Measurements from ENCODE around the gene FOXP2. TPM values are rescaled to one million over a fixed set of nuclear protein-coding genes. Genes with fewer than 3 reads are reported as not detected.

FOXP2 gene
- total RNA-seq, 1 donor from 2014 or later = 25.7 TPM

- Mint-ChIP-seq H3K36me3 (ENCODE audit: unreplicated experiment) (no peaks in the 10 kb centered on the region), H3K4me3 (ENCODE audit: unreplicated experiment) (no peak overlapping the region), H3K9me3 (ENCODE audit: unreplicated experiment) (no peaks in the 10 kb centered on the region), H3K4me1 (ENCODE audit: unreplicated experiment) (no peaks in the 10 kb centered on the region), H3K27ac (ENCODE audit: unreplicated experiment) (no peak overlapping the region), H3K27me3 (ENCODE audit: unreplicated experiment) (no peaks in the 10 kb centered on the region)
- DNase-seq (ENCODE audit: extremely low spot score, unreplicated experiment) = no peak
- TF ChIP-seq CTCF (IDR thresholded peaks at IDR 0.05) = no peak
Observed at GRCh38 chr7:114700247-114700928, 285.8 kb downstream of the FOXP2 start.

GRCh38 chr7:114703677-114704076 is 289.1 kb downstream of the FOXP2 start:
- no peak for DNase-seq (ENCODE audit: extremely low spot score, unreplicated experiment)
- no peak overlapping the region for H3K27ac Mint-ChIP-seq (ENCODE audit: unreplicated experiment)

GRCh38 chr7:114708646-114709045 is 294.0 kb downstream of the FOXP2 start:
- H3K9me3 Mint-ChIP-seq (ENCODE audit: unreplicated experiment) = no peaks in the 10 kb centered on the region
- DNase-seq (ENCODE audit: extremely low spot score, unreplicated experiment) = no peak
- H3K36me3 Mint-ChIP-seq (ENCODE audit: unreplicated experiment) = no peaks in the 10 kb centered on the region
- H3K27ac Mint-ChIP-seq (ENCODE audit: unreplicated experiment) = no peak overlapping the region
- H3K4me1 Mint-ChIP-seq (ENCODE audit: unreplicated experiment) = peaks cover 2% of the 10 kb centered on the region
- TF ChIP-seq CTCF (IDR thresholded peaks at IDR 0.05) = no peak
- no peak overlapping the region for H3K4me3 Mint-ChIP-seq (ENCODE audit: unreplicated experiment)
- H3K27me3 Mint-ChIP-seq (ENCODE audit: unreplicated experiment) = no peaks in the 10 kb centered on the region

More at GRCh38 chr7:114703677-114704076, 289.1 kb downstream of the FOXP2 start:
- no peak for TF ChIP-seq CTCF (IDR thresholded peaks at IDR 0.05)
- H3K4me1 Mint-ChIP-seq (ENCODE audit: unreplicated experiment) = no peaks in the 10 kb centered on the region
- no peak overlapping the region for H3K4me3 Mint-ChIP-seq (ENCODE audit: unreplicated experiment)
- H3K27me3 Mint-ChIP-seq (ENCODE audit: unreplicated experiment) = no peaks in the 10 kb centered on the region
- no peaks in the 10 kb centered on the region for H3K9me3 Mint-ChIP-seq (ENCODE audit: unreplicated experiment)
- H3K36me3 Mint-ChIP-seq (ENCODE audit: unreplicated experiment) = no peaks in the 10 kb centered on the region

- no peak for TF ChIP-seq CTCF (IDR thresholded peaks at IDR 0.05)
- peaks cover 2% of the 10 kb centered on the region for H3K4me1 Mint-ChIP-seq (ENCODE audit: unreplicated experiment)
- H3K27me3 Mint-ChIP-seq (ENCODE audit: unreplicated experiment) = no peaks in the 10 kb centered on the region
- no peak overlapping the region for H3K4me3 Mint-ChIP-seq (ENCODE audit: unreplicated experiment)
- H3K27ac Mint-ChIP-seq (ENCODE audit: unreplicated experiment) = no peak overlapping the region
- H3K36me3 Mint-ChIP-seq (ENCODE audit: unreplicated experiment) = no peaks in the 10 kb centered on the region
- no peaks in the 10 kb centered on the region for H3K9me3 Mint-ChIP-seq (ENCODE audit: unreplicated experiment)
- no peak for DNase-seq (ENCODE audit: extremely low spot score, unreplicated experiment)
Observed at GRCh38 chr7:114710499-114710898, 295.9 kb downstream of the FOXP2 start.

- Mint-ChIP-seq H3K27ac (ENCODE audit: unreplicated experiment) (no peak overlapping the region), H3K27me3 (ENCODE audit: unreplicated experiment) (no peaks in the 10 kb centered on the region), H3K9me3 (ENCODE audit: unreplicated experiment) (no peaks in the 10 kb centered on the region), H3K36me3 (ENCODE audit: unreplicated experiment) (no peaks in the 10 kb centered on the region), H3K4me1 (ENCODE audit: unreplicated experiment) (peaks cover 2% of the 10 kb centered on the region), H3K4me3 (ENCODE audit: unreplicated experiment) (no peak overlapping the region)
- no peak for TF ChIP-seq CTCF (IDR thresholded peaks at IDR 0.05)
- no peak for DNase-seq (ENCODE audit: extremely low spot score, unreplicated experiment)
Observed at GRCh38 chr7:114711241-114711640, 296.6 kb downstream of the FOXP2 start.
